Trophoblast cell (in vitro differentiated cells and primary cell): Measurements from ENCODE around the gene BTLA.

Source experiments
- DNase-seq, 2 donors: peaks; one replicate each; pipeline ENCODE4 v3.0.0-alpha.2; 2016
- H2AFZ ChIP-seq: 2 replicates; pipeline ENCODE4 v1.6.1; 2013; ENCODE audit warnings: low read length, moderate library complexity, mild to moderate bottlenecking; ENCODE audit not compliant: insufficient read depth, poor library complexity
- H2AK5ac ChIP-seq: 2 replicates; pipeline ENCODE4 v1.6.1; 2013; ENCODE audit warnings: mild to moderate bottlenecking, low read length
- H2BK120ac ChIP-seq: 2 replicates; pipeline ENCODE4 v1.6.1; 2013; ENCODE audit warnings: low read length, mild to moderate bottlenecking, moderate library complexity; ENCODE audit not compliant: insufficient read depth, poor library complexity
- H2BK12ac ChIP-seq: 2 replicates; pipeline ENCODE4 v1.6.1; 2013; ENCODE audit warnings: mild to moderate bottlenecking, low read length, moderate library complexity
- H2BK5ac ChIP-seq: 2 replicates; pipeline ENCODE4 v1.6.1; 2013; ENCODE audit warnings: low read length, low read depth, moderate library complexity, mild to moderate bottlenecking; ENCODE audit not compliant: poor library complexity
- H3K14ac ChIP-seq: 2 replicates; pipeline ENCODE4 v1.6.1; 2013; ENCODE audit warnings: mild to moderate bottlenecking, low read length
- H3K18ac ChIP-seq: 2 replicates; pipeline ENCODE4 v1.6.1; 2013; ENCODE audit warnings: mild to moderate bottlenecking, low read length
- H3K23ac ChIP-seq: 2 replicates; pipeline ENCODE4 v1.6.1; 2013; ENCODE audit warnings: low read length
- H3K27ac ChIP-seq: 2 replicates; pipeline ENCODE4 v1.5.1; 2013; ENCODE audit warnings: low read depth, mild to moderate bottlenecking, inconsistent platforms, low read length, moderate library complexity
- H3K27me3 ChIP-seq: 2 replicates; pipeline ENCODE4 v1.6.1; 2013; ENCODE audit warnings: inconsistent platforms, mild to moderate bottlenecking, low read length, moderate library complexity; ENCODE audit not compliant: insufficient read depth
- H3K36me3 ChIP-seq, 2 experiments: 1 replicate in 1 of 2; 2 replicates in 1 of 2; pipeline ENCODE4 v1.6.1; 2013; ENCODE audit warnings: low read length in 2 of 2, mild to moderate bottlenecking in 2 of 2, moderate library complexity in 1 of 2; ENCODE audit not compliant: insufficient read depth in 2 of 2, control insufficient read depth in 1 of 2
- H3K4ac ChIP-seq: 2 replicates; pipeline ENCODE4 v1.6.1; 2013; ENCODE audit warnings: low read depth, mild to moderate bottlenecking, low read length, moderate library complexity
- H3K4me1 ChIP-seq, 2 experiments: 1 replicate in 1 of 2; 2 replicates in 1 of 2; pipeline ENCODE4 v1.6.1; 2013; ENCODE audit warnings: low read length in 2 of 2, mild to moderate bottlenecking in 2 of 2, moderate library complexity in 1 of 2; ENCODE audit not compliant: insufficient read depth in 2 of 2, control insufficient read depth in 1 of 2
- H3K4me2 ChIP-seq: 2 replicates; pipeline ENCODE4 v1.6.1; 2013; ENCODE audit warnings: inconsistent platforms, mild to moderate bottlenecking, low read length, moderate library complexity
- H3K4me3 ChIP-seq: 2 replicates; pipeline ENCODE4 v1.5.1; 2013; ENCODE audit warnings: mild to moderate bottlenecking, low read depth, low read length, inconsistent platforms
- H3K79me1 ChIP-seq: one replicate; pipeline ENCODE4 v1.6.1; 2013; ENCODE audit warnings: low read length
- H3K79me2 ChIP-seq: 2 replicates; pipeline ENCODE4 v1.6.1; 2013; ENCODE audit warnings: low read length, mild to moderate bottlenecking; ENCODE audit not compliant: control insufficient read depth, insufficient read depth, poor library complexity
- H3K9ac ChIP-seq: 2 replicates; pipeline ENCODE4 v1.6.1; 2013; ENCODE audit warnings: mild to moderate bottlenecking, low read length
- H3K9me3 ChIP-seq: 2 replicates; pipeline ENCODE4 v1.6.1; 2013; ENCODE audit warnings: low read depth, mild to moderate bottlenecking, control low read depth, inconsistent platforms, low read length; ENCODE audit not compliant: insufficient read depth
- H4K12ac ChIP-seq: 2 replicates; pipeline ENCODE4 v1.6.1; 2013; ENCODE audit warnings: low read depth, mild to moderate bottlenecking, low read length, moderate library complexity
- H4K8ac ChIP-seq: 2 replicates; pipeline ENCODE4 v1.6.1; 2013; ENCODE audit warnings: low read depth, mild to moderate bottlenecking, low read length, moderate library complexity
- H4K91ac ChIP-seq: one replicate; pipeline ENCODE4 v1.6.1; 2013; ENCODE audit warnings: low read depth, mild to moderate bottlenecking, low read length, moderate library complexity
- WGBS: extraction: QIAGEN DNeasy Blood & Tissue Kit; methylation state at CpG from one replicate; pipeline ENCODE4 v1.1.7; 2013; ENCODE audit warnings: missing lambda C conversion rate; ENCODE audit not compliant: insufficient read length, insufficient coverage; ENCODE audit errors: extremely low coverage; 5-methylcytosine and 5-hydroxymethylcytosine counted together

The BTLA gene

GRCh38 chr3:112416391-112417212, 82.7 kb downstream of the BTLA start:
- no peaks in the 10 kb centered on the region for H3K36me3 ChIP-seq
- peak overlapping the region; percentile 25 for H3K4ac ChIP-seq
- no peaks in the 10 kb centered on the region for H3K9me3 ChIP-seq
- peak overlapping the region; percentile 71 for H2BK12ac ChIP-seq
- peak overlapping the region; percentile 96 for H2BK120ac ChIP-seq
- peak overlapping the region; percentile 40 for H3K9ac ChIP-seq
- no CpG with 5 or more reads among the region's 8 CpGs for WGBS
- no peak overlapping the region for H3K27ac ChIP-seq
- peaks cover 2% of the 10 kb centered on the region for H3K79me1 ChIP-seq
- peak overlapping the region; percentile 91 for H3K14ac ChIP-seq
- H4K8ac ChIP-seq = peak overlapping the region; percentile 77
- H3K23ac ChIP-seq = no peak overlapping the region
- H3K18ac ChIP-seq = no peak overlapping the region
- no peak overlapping the region for H3K4me3 ChIP-seq
- no peaks in the 10 kb centered on the region for H3K79me2 ChIP-seq
- DNase-seq = peak; percentile 94 to 99
- no peaks in the 10 kb centered on the region for H3K4me1 ChIP-seq
- H2BK5ac ChIP-seq = peak overlapping the region; percentile 86
- no peak overlapping the region for H4K12ac ChIP-seq
- H2AK5ac ChIP-seq = no peak overlapping the region
- peak overlapping the region; percentile 79 for H4K91ac ChIP-seq
- no peak overlapping the region for H2AFZ ChIP-seq
- no peaks in the 10 kb centered on the region for H3K27me3 ChIP-seq
- H3K4me2 ChIP-seq = no peak overlapping the region

- no peak overlapping the region for H3K18ac ChIP-seq
- H3K4me2 ChIP-seq = no peak overlapping the region
- H3K23ac ChIP-seq = no peak overlapping the region
- no peak overlapping the region for H2AFZ ChIP-seq
- H3K36me3 ChIP-seq = no peaks in the 10 kb centered on the region
- no peak overlapping the region for H3K4ac ChIP-seq
- no peak overlapping the region for H4K12ac ChIP-seq
- no peaks in the 10 kb centered on the region for H3K4me1 ChIP-seq
- no peak overlapping the region for H4K91ac ChIP-seq
- H2AK5ac ChIP-seq = no peak overlapping the region
- no peak overlapping the region for H3K4me3 ChIP-seq
- H3K27ac ChIP-seq = no peak overlapping the region
- H2BK5ac ChIP-seq = no peak overlapping the region
- no peak overlapping the region for H3K9ac ChIP-seq
- H3K79me2 ChIP-seq = no peaks in the 10 kb centered on the region
- no peak overlapping the region for H2BK120ac ChIP-seq
- peaks cover 2% of the 10 kb centered on the region for H3K79me1 ChIP-seq
- no peak overlapping the region for H2BK12ac ChIP-seq
- no CpG with 5 or more reads among the region's 6 CpGs for WGBS
- no peak overlapping the region for H3K14ac ChIP-seq
- no peak for DNase-seq
- H3K27me3 ChIP-seq = no peaks in the 10 kb centered on the region
- no peak overlapping the region for H4K8ac ChIP-seq
- H3K9me3 ChIP-seq = no peaks in the 10 kb centered on the region
Measured at GRCh38 chr3:112415390-112415789, 83.9 kb downstream of the BTLA start.
